Psoas muscle (tissue), 8 donors: ENCODE results near the gene PACC1. TPM values are rescaled to one million over a fixed set of nuclear protein-coding genes. Genes with fewer than 3 reads are reported as not detected.
A peak's percentile ranks its signal among the peaks of the same experiment; 100 is the strongest.

Experiments used
- ATAC-seq, 4 donors: fragments of 200-7000 bp; cut with Tn5 transposase; one replicate each; pipeline ENCODE4 v1.9.1; 2020; ENCODE audit warnings: moderate library complexity in 3 of 4, mild to moderate bottlenecking in 2 of 4
- DNase-seq, 2 donors: peaks; one replicate each; pipeline ENCODE4 v3.0.0-alpha.2; 2020
- H3K27ac ChIP-seq: fragments of 200-600 bp; one replicate; pipeline ENCODE4 v1.8.0; 2022
- H3K27me3 ChIP-seq, 3 donors: fragments of 200-600 bp in 1 of 3; one replicate each; pipeline versions ENCODE4 v1.6.1 to v1.8.0; 2013 to 2022; ENCODE audit warnings: low read length in 2 of 3, mild to moderate bottlenecking in 2 of 3, moderate library complexity in 1 of 3; ENCODE audit not compliant: insufficient read depth in 3 of 3
- H3K36me3 ChIP-seq, 2 donors: fragments of 200-600 bp in 1 of 2; one replicate each; pipeline versions ENCODE4 v1.6.1 to v1.8.0; 2013 to 2022; ENCODE audit warnings: low read depth in 1 of 2, mild to moderate bottlenecking in 1 of 2, moderate library complexity in 1 of 2; ENCODE audit not compliant: insufficient read depth in 1 of 2
- H3K4me1 ChIP-seq: fragments of 200-600 bp; one replicate; pipeline ENCODE4 v1.8.0; 2022
- H3K4me3 ChIP-seq: fragments of 200-600 bp; one replicate; pipeline ENCODE4 v1.8.0; 2022; ENCODE audit warnings: mild to moderate bottlenecking
- H3K9me3 ChIP-seq: fragments of 200-600 bp; one replicate; pipeline ENCODE4 v1.8.0; 2022
- WGBS, 3 donors: extraction: QIAGEN DNeasy Blood & Tissue Kit; methylation state at CpG; one replicate each; pipeline versions ENCODE4 v1.1.6 to v1.1.7; 2013; 5-methylcytosine and 5-hydroxymethylcytosine counted together
- intact Hi-C, 2 donors: fragments of 100-400 bp; cut with DNase I; formaldehyde crosslinking; loops; one replicate each; pipeline versions ENCODE4 v1.11.0 to v1.14.2; 2022
- polyA plus RNA-seq, 3 donors: library from polyadenylated mRNA; stranded (reverse); fragments of 200-250 nt; gene quantifications; one replicate each; pipeline ENCODE4 v1.2.3, GENCODE V29; 2013
- total RNA-seq, 4 donors: library from RNA; stranded (reverse); fragmentation: NEBNext Ultra II Directional in 2 of 4; extraction: Animal tissue kit (Norgen Biotek cat#: 25700) in 2 of 4; gene quantifications; one replicate each; pipeline versions ENCODE4 v1.2.1 to v1.2.4, GENCODE V29; 2021 to 2023
- TF ChIP-seq, protein P1 (sequence below): fragments of 200-600 bp; IDR thresholded peaks from one replicate; pipeline ENCODE4 v1.8.0; 2022; ENCODE audit warnings: antibody characterized with exemption
- donor health status: healthy with polysubstance abuse.
- donor health status: DM: no; HTN: no; CAD: no; lungs with moderate emphysema.
- donor health status: Bipolar disorder and iron deficiency.
- donor health status: healthy.
- donor health status: DM: yes; HTN: yes; CAD: no.
- donor health status: DM: no; HTN: no; CAD: no.
- donor health status: DM: no; HTN: no; CAD: no.
- donor health status: DM: yes; HTN: yes; CAD: no.

PACC1 gene
- total and polyA plus RNA-seq, 7 donors = 1.1 to 5.6 (median 2.3) TPM

GRCh38 chr1:212455401-212455800 is 40.7 kb upstream of the PACC1 start:
- intact Hi-C loops = loop anchor here (5.0 to 10.0 kb wide), 3 partner anchors 88 to 393 kb away; no protein-coding TSS in a partner anchor
- DNase-seq = no peak
- Histone ChIP-seq H3K4me1 (peaks cover 17% of the 10 kb centered on the region), H3K27me3 (no peaks in the 10 kb centered on the region), H3K4me3 (no peak overlapping the region), H3K9me3 (no peaks in the 10 kb centered on the region), H3K27ac (no peak overlapping the region), H3K36me3 (no peaks in the 10 kb centered on the region)
- TF ChIP-seq, protein P1, sequence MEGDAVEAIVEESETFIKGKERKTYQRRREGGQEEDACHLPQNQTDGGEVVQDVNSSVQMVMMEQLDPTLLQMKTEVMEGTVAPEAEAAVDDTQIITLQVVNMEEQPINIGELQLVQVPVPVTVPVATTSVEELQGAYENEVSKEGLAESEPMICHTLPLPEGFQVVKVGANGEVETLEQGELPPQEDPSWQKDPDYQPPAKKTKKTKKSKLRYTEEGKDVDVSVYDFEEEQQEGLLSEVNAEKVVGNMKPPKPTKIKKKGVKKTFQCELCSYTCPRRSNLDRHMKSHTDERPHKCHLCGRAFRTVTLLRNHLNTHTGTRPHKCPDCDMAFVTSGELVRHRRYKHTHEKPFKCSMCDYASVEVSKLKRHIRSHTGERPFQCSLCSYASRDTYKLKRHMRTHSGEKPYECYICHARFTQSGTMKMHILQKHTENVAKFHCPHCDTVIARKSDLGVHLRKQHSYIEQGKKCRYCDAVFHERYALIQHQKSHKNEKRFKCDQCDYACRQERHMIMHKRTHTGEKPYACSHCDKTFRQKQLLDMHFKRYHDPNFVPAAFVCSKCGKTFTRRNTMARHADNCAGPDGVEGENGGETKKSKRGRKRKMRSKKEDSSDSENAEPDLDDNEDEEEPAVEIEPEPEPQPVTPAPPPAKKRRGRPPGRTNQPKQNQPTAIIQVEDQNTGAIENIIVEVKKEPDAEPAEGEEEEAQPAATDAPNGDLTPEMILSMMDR = no peak
- WGBS, 3 donors = 89 to 90% (median 89%) methylated on average over 2 of the region's 2 CpGs
- ATAC-seq = no peak

DNA sequence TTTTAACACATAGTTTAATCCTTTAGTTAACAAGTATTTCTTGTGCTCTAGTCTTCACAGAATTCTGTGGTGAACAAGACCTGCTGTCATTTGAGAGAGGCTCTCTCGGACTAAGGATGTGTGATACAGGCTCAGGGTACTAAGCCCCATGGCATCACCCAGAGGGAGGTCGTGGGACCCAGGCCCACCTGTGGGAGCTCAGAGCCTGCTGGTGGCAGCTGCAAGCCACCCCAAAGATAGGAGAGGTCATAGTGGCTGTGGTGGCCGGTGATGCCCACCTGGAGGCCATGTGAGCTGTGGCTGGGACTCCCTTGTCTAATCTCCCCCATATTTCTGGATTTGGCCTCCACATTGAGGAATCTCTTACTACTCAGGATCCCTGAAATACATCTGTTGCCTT is 40.1 kb upstream of the PACC1 start:
- Histone ChIP-seq H3K9me3 (no peaks in the 10 kb centered on the region), H3K36me3 (no peaks in the 10 kb centered on the region), H3K4me1 (peaks cover 17% of the 10 kb centered on the region), H3K27ac (no peak overlapping the region), H3K4me3 (no peak overlapping the region), H3K27me3 (no peaks in the 10 kb centered on the region)
- WGBS, 3 donors = 88 to 91% (median 88%) methylated on average over 3 of the region's 3 CpGs
- intact Hi-C loops = loop anchor here (5.0 to 10.0 kb wide), 5 partner anchors 87 to 777 kb away; partner anchors contain the start of gene NEK2 (in 1 of the 2)
- DNase-seq = no peak
- ATAC-seq = no peak
- TF ChIP-seq, protein P1 = no peak

GRCh38 chr1:212453156-212453857 is 38.6 kb upstream of the PACC1 start:
- no peak overlapping the region for H3K27ac ChIP-seq
- no peaks in the 10 kb centered on the region for H3K9me3 ChIP-seq
- no peak for DNase-seq
- no peak overlapping the region for H3K4me3 ChIP-seq
- peaks cover 17% of the 10 kb centered on the region for H3K4me1 ChIP-seq
- H3K36me3 ChIP-seq = no peaks in the 10 kb centered on the region
- H3K27me3 ChIP-seq = no peaks in the 10 kb centered on the region
- no peak for ATAC-seq
- WGBS, 3 donors = 53 to 59% (median 59%) methylated on average over 12 of the region's 12 CpGs
- intact Hi-C loops = loop anchor here (5.0 to 10.0 kb wide), 4 partner anchors 86 to 776 kb away; partner anchors contain the start of gene NEK2 (in 1 of the 2)
- TF ChIP-seq, protein P1 = no peak

- Histone ChIP-seq H3K9me3 (no peaks in the 10 kb centered on the region), H3K4me1 (peaks cover 17% of the 10 kb centered on the region), H3K36me3 (no peaks in the 10 kb centered on the region), H3K4me3 (no peak overlapping the region), H3K27ac (no peak overlapping the region), H3K27me3 (no peaks in the 10 kb centered on the region)
- 34 to 35% (median 35%) methylated on average over 15 of the region's 15 CpGs for WGBS, 3 donors
- peak in 1 of 2 donors; percentile 26 for DNase-seq
- intact Hi-C loops = loop anchor here (5.0 to 10.0 kb wide), 4 partner anchors 85 to 775 kb away; partner anchors contain the start of gene NEK2 (in 1 of the 2)
- TF ChIP-seq, protein P1 = no peak
- no peak for ATAC-seq
Observed at GRCh38 chr1:212452323-212453155, 37.9 kb upstream of the PACC1 start.
